Peyer's patch (tissue), 4 donors: ENCODE measurements around the gene UGT1A9.

ENCODE experiments used
- POLR2A ChIP-seq, 2 donors: fragments of 450-650 bp; IDR thresholded peaks; one replicate each; pipeline ENCODE4 v1.5.1; 2017; ENCODE audit warnings: antibody characterized with exemption in 2 of 2, mild to moderate bottlenecking in 2 of 2, moderate library complexity in 2 of 2
- TF ChIP-seq, protein P1 (sequence below), 6 experiments: fragments of 450-650 bp in 4 of 6; fragments of 200-600 bp in 2 of 6; sonication (generic) in 1 of 6; IDR thresholded peaks; one replicate each; pipeline ENCODE4 v1.5.1; 2017 to 2019; ENCODE audit warnings: antibody characterized with exemption in 6 of 6, mild to moderate bottlenecking in 3 of 6, moderate library complexity in 1 of 6

DNA sequence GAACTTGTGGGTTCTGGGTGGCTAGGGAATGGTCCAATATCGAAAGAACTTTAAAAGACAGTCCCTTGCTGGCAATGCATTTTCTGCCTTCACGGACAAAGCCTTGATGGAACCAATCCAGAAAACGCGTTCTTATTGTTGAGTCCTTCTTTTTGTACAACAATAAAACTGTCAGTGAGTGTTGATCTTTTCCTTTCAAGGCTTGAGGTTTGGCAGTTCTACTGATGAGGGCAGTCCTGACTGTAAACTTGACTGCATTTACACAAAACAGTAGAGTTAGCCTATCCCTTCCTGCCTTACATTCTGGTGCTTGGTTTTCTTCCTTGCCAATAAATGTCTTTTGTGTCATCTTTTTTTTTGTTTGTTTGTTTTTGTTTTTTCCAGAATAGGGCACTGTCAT, 7.5 kb downstream of the UGT1A9 start:
- TF ChIP-seq, protein P1, sequence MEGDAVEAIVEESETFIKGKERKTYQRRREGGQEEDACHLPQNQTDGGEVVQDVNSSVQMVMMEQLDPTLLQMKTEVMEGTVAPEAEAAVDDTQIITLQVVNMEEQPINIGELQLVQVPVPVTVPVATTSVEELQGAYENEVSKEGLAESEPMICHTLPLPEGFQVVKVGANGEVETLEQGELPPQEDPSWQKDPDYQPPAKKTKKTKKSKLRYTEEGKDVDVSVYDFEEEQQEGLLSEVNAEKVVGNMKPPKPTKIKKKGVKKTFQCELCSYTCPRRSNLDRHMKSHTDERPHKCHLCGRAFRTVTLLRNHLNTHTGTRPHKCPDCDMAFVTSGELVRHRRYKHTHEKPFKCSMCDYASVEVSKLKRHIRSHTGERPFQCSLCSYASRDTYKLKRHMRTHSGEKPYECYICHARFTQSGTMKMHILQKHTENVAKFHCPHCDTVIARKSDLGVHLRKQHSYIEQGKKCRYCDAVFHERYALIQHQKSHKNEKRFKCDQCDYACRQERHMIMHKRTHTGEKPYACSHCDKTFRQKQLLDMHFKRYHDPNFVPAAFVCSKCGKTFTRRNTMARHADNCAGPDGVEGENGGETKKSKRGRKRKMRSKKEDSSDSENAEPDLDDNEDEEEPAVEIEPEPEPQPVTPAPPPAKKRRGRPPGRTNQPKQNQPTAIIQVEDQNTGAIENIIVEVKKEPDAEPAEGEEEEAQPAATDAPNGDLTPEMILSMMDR (IDR thresholded peaks at IDR 0.05): no peak
- TF ChIP-seq POLR2A (IDR thresholded peaks at IDR 0.05): no peak
